Testis (tissue), 3 donors: ENCODE data around the gene SAYSD1. TPM values are rescaled to one million over a fixed set of nuclear protein-coding genes. Genes with fewer than 3 reads are reported as not detected.
A peak's percentile ranks its signal among the peaks of the same experiment; 100 is the strongest.

ENCODE experiments used
- DNase-seq: peaks from one replicate; pipeline ENCODE4 v3.0.0-alpha.2; 2019
- H3K27ac ChIP-seq, 2 donors: fragments of 200-600 bp; sonication (generic); one replicate each; pipeline ENCODE4 v1.5.1; 2019
- H3K27me3 ChIP-seq: fragments of 200-600 bp; sonication (generic); one replicate; pipeline ENCODE4 v1.5.1; 2019
- H3K36me3 ChIP-seq: fragments of 200-600 bp; sonication (generic); one replicate; pipeline ENCODE4 v1.5.1; 2017; ENCODE audit warnings: low read depth; ENCODE audit errors: missing control alignments
- H3K4me1 ChIP-seq: fragments of 200-600 bp; sonication (generic); one replicate; pipeline ENCODE4 v1.5.1; 2019
- H3K4me3 ChIP-seq, 2 donors: fragments of 200-600 bp; sonication (generic); one replicate each; pipeline ENCODE4 v1.5.1; 2017 to 2019
- H3K9me3 ChIP-seq: fragments of 200-600 bp; sonication (generic); one replicate; pipeline ENCODE4 v1.5.1; 2017
- CTCF ChIP-seq, 3 experiments: fragments of 450-650 bp in 2 of 3; fragments of 200-600 bp in 1 of 3; sonication (generic) in 1 of 3; IDR thresholded peaks; one replicate each; pipeline ENCODE4 v1.5.1; 2016 to 2019; ENCODE audit warnings: antibody characterized with exemption in 3 of 3, mild to moderate bottlenecking in 2 of 3, moderate library complexity in 1 of 3
- POLR2A ChIP-seq: fragments of 450-650 bp; IDR thresholded peaks from one replicate; pipeline ENCODE4 v1.6.1; 2017; ENCODE audit warnings: antibody characterized with exemption, mild to moderate bottlenecking, moderate library complexity
- WGBS, 2 donors: methylation state at CpG; one replicate each; pipeline ENCODE4 v1.1.5; 2018; 5-methylcytosine and 5-hydroxymethylcytosine counted together
- intact Hi-C: fragments of 100-400 bp; cut with DNase I; formaldehyde crosslinking; loops from one replicate; pipeline ENCODE4 v1.15.1; 2023; ENCODE audit warnings: low total_unique reads
- polyA plus RNA-seq: library from polyadenylated mRNA; stranded (reverse); fragments of 350-450 nt; fragmentation: Illumina TruSeq; extraction: RNeasy Lipid Tissue Mini Kit (QIAGEN cat#74804); gene quantifications from one replicate; pipeline ENCODE4 v1.2.3, GENCODE V29; 2014; ENCODE audit warnings: low read depth, low replicate concordance; ENCODE audit not compliant: insufficient read depth
- total RNA-seq, 2 donors: library from RNA; depleted of rRNA; stranded (reverse); fragments of >200 nt; gene quantifications; one replicate each; pipeline ENCODE4 v1.2.3, GENCODE V29; 2016

The SAYSD1 gene
- total and polyA plus RNA-seq, 3 donors from 2014 or later = 57.2 to 122 (median 68.4) TPM

- H3K9me3 ChIP-seq = no peaks in the 10 kb centered on the region
- H3K4me1 ChIP-seq = no peaks in the 10 kb centered on the region
- H3K27me3 ChIP-seq = no peaks in the 10 kb centered on the region
- no peak for TF ChIP-seq POLR2A
- no peak for TF ChIP-seq CTCF (IDR thresholded peaks at IDR 0.05)
- no peak for DNase-seq
- no peak overlapping the region for H3K27ac ChIP-seq
- H3K4me3 ChIP-seq = peak overlapping the region in 1 of 2 donors; percentile 83
- WGBS, 2 donors = 54 to 89% methylated on average over 1 of the region's 1 CpG
- no peaks in the 10 kb centered on the region for H3K36me3 ChIP-seq
- intact Hi-C loops = no loop called here
Measured at GRCh38 chr6:39113788-39114187, 1.2 kb downstream of the SAYSD1 start.

- H3K4me1 ChIP-seq = no peaks in the 10 kb centered on the region
- H3K27ac ChIP-seq = no peak overlapping the region
- no peak for DNase-seq
- no peak for TF ChIP-seq POLR2A
- TF ChIP-seq CTCF (IDR thresholded peaks at IDR 0.05) = no peak
- 70 to 89% methylated on average over 5 of the region's 5 CpGs for WGBS, 2 donors
- no peaks in the 10 kb centered on the region for H3K27me3 ChIP-seq
- H3K4me3 ChIP-seq = no peak overlapping the region
- H3K36me3 ChIP-seq = no peaks in the 10 kb centered on the region
- no peaks in the 10 kb centered on the region for H3K9me3 ChIP-seq
- intact Hi-C loops = no loop called here
Measured at GRCh38 chr6:39111280-39111679, 3.7 kb downstream of the SAYSD1 start.

- no peaks in the 10 kb centered on the region for H3K27me3 ChIP-seq
- no peak for DNase-seq
- H3K27ac ChIP-seq = no peak overlapping the region
- intact Hi-C loops = no loop called here
- no peaks in the 10 kb centered on the region for H3K4me1 ChIP-seq
- TF ChIP-seq CTCF (IDR thresholded peaks at IDR 0.05) = no peak
- TF ChIP-seq POLR2A = no peak
- H3K36me3 ChIP-seq = no peaks in the 10 kb centered on the region
- H3K9me3 ChIP-seq = no peaks in the 10 kb centered on the region
- 89 to 91% methylated on average over 7 of the region's 7 CpGs for WGBS, 2 donors
- no peak overlapping the region for H3K4me3 ChIP-seq
Measured at GRCh38 chr6:39108041-39108839, 6.7 kb downstream of the SAYSD1 start.

- Histone ChIP-seq H3K36me3 (no peaks in the 10 kb centered on the region), H3K27ac (no peak overlapping the region), H3K27me3 (no peaks in the 10 kb centered on the region), H3K4me1 (no peaks in the 10 kb centered on the region), H3K9me3 (no peaks in the 10 kb centered on the region), H3K4me3 (no peak overlapping the region)
- whole genome bisulfite sequencing, 2 donors = 44 to 73% methylated on average over 2 of the region's 2 CpGs
- no peak for DNase-seq
- TF ChIP-seq CTCF (IDR thresholded peaks at IDR 0.05) (no peak), POLR2A (no peak)
- intact Hi-C loops = no loop called here
Measured at GRCh38 chr6:39107641-39108040, 7.3 kb downstream of the SAYSD1 start.

- H3K9me3 ChIP-seq = no peaks in the 10 kb centered on the region
- H3K27ac ChIP-seq = no peak overlapping the region
- 58 to 73% methylated on average over 4 of the region's 4 CpGs for WGBS, 2 donors
- H3K4me3 ChIP-seq = no peak overlapping the region
- intact Hi-C loops = no loop called here
- no peak for DNase-seq
- H3K36me3 ChIP-seq = no peaks in the 10 kb centered on the region
- no peaks in the 10 kb centered on the region for H3K27me3 ChIP-seq
- TF ChIP-seq POLR2A (no peak), CTCF (IDR thresholded peaks at IDR 0.05) (no peak)
- no peaks in the 10 kb centered on the region for H3K4me1 ChIP-seq
Measured at GRCh38 chr6:39107034-39107433, 8.0 kb downstream of the SAYSD1 start.
